NCI-H2171 treated with DMSO at 0.1 percent for 48 hours (cell line): Measurements from ENCODE around the gene C10orf62.
"Not testable (repeated sequence)": the region's sequence is repeated elsewhere in the genome, so short reads cannot be mapped to it uniquely, and the experiment has no call there.

Source experiments
- DNase-seq: peaks from one replicate; lab custom pipeline; 2025; lab: John Stamatoyannopoulos, UW

C10orf62 gene

GRCh38 chr10:97589479-97589878, at the start of gene C10orf62:
Gene C10orf62 (plus strand): TSS chr10:97589721. CDS start chr10:97589898, 177 bp downstream.
- no peak for DNase-seq

- no peak for DNase-seq
Observed at GRCh38 chr10:97540669-97541500, 48.6 kb upstream of the C10orf62 start.

- DNase-seq = no peak
Observed at GRCh38 chr10:97542169-97543024, 47.1 kb upstream of the C10orf62 start.

- no peak for DNase-seq
Observed at GRCh38 chr10:97543025-97543546, 46.4 kb upstream of the C10orf62 start.

- no peak for DNase-seq
Observed at GRCh38 chr10:97546456-97547270, 42.9 kb upstream of the C10orf62 start.

GRCh38 chr10:97547271-97547600, 42.3 kb upstream of the C10orf62 start:
- DNase-seq = no peak

GRCh38 chr10:97547962-97548361, 41.6 kb upstream of the C10orf62 start:
- no peak for DNase-seq

GRCh38 chr10:97548828-97549455, 40.6 kb upstream of the C10orf62 start:
- DNase-seq = no peak

GRCh38 chr10:97549587-97550322, 39.8 kb upstream of the C10orf62 start:
- DNase-seq = peak; percentile 16

- DNase-seq = no peak
Observed at GRCh38 chr10:97550336-97551149, 39.0 kb upstream of the C10orf62 start.

- DNase-seq = no peak
Observed at GRCh38 chr10:97551271-97551670, 38.2 kb upstream of the C10orf62 start.

- DNase-seq = peak; percentile 37
Observed at GRCh38 chr10:97553575-97554031, 35.9 kb upstream of the C10orf62 start.

GRCh38 chr10:97554336-97554735, 35.2 kb upstream of the C10orf62 start:
- DNase-seq = not testable (repeated sequence)

- not testable (repeated sequence) for DNase-seq
Observed at GRCh38 chr10:97555541-97555940, 34.0 kb upstream of the C10orf62 start.

- not testable (repeated sequence) for DNase-seq
Observed at GRCh38 chr10:97560731-97561381, 28.7 kb upstream of the C10orf62 start.

GRCh38 chr10:97561386-97562077, 28.0 kb upstream of the C10orf62 start:
- not testable (repeated sequence) for DNase-seq

- not testable (repeated sequence) for DNase-seq
Observed at GRCh38 chr10:97562329-97562728, 27.2 kb upstream of the C10orf62 start.

GRCh38 chr10:97563337-97563736, 26.2 kb upstream of the C10orf62 start:
- DNase-seq = no peak

- no peak for DNase-seq
Observed at GRCh38 chr10:97564776-97565175, 24.7 kb upstream of the C10orf62 start.
